ENCODE data around the gene TCF4. TPM values are rescaled to one million over a fixed set of nuclear protein-coding genes. Genes with fewer than 3 reads are reported as not detected.

TCF4 gene
- total RNA-seq, 1 experiment from 2014 or later, result 2.3 TPM

- CTCF ChIA-PET, result no interaction called here
- Histone ChIP-seq H3K4me1 (ENCODE audit: control insufficient read depth, insufficient read depth, low read length) (no peaks in the 10 kb centered on the region), H3K27me3 (ENCODE audit: control insufficient read depth, insufficient read depth, low read length) (no peaks in the 10 kb centered on the region), H3K9me3 (ENCODE audit: control insufficient read depth, insufficient read depth, low read depth, low read length) (no peaks in the 10 kb centered on the region), H3K4me3 (ENCODE audit: low read depth in 2 of 2, low read length in 2 of 2) (no peak overlapping the region), H3K27ac (ENCODE audit: low read length) (no peak overlapping the region), H3K36me3 (ENCODE audit: control insufficient read depth, insufficient read depth, low read length) (no peaks in the 10 kb centered on the region)
- DNase-seq (ENCODE audit: low read depth, low spot score) (no peak), ATAC-seq (no peak)
- TF ChIP-seq CTCF (IDR thresholded peaks at IDR 0.05) (no peak), SIN3A (IDR thresholded peaks at IDR 0.05; ENCODE audit: borderline replicate concordance, insufficient read depth, low read depth, low read length) (no peak), TCF7L2 (IDR thresholded peaks at IDR 0.05; ENCODE audit: low read depth, low read length) (no peak), REST (IDR thresholded peaks at IDR 0.05; ENCODE audit: insufficient read depth in 1 of 2, low read depth in 2 of 2, low read length in 1 of 2) (no peak), POLR2AphosphoS5 (IDR thresholded peaks at IDR 0.05; ENCODE audit: low read depth, low read length) (no peak)
- in situ Hi-C loops (cut with HindIII; ENCODE audit: low pct_unique_long_range_greater_than_20kb, low sequenced_read_pairs) (no loop called here), intact Hi-C loops (cut with micrococcal nuclease; ENCODE audit: unreplicated experiment) (no loop called here)
- POLR2A ChIA-PET, result no interaction called here
- BruUV-seq (replicated peaks), result no TSS peak
Observed at GRCh38 chr18:55501982-55502710, 85.8 kb downstream of the TCF4 start.

- intact Hi-C loops (cut with micrococcal nuclease; ENCODE audit: unreplicated experiment) (no loop called here), in situ Hi-C loops (cut with HindIII; ENCODE audit: low pct_unique_long_range_greater_than_20kb, low sequenced_read_pairs) (no loop called here)
- no peak for DNase-seq (ENCODE audit: low read depth, low spot score)
- no peak for TF ChIP-seq SIN3A (IDR thresholded peaks at IDR 0.05; ENCODE audit: borderline replicate concordance, insufficient read depth, low read depth, low read length)
- TF ChIP-seq REST (IDR thresholded peaks at IDR 0.05; ENCODE audit: insufficient read depth in 1 of 2, low read depth in 2 of 2, low read length in 1 of 2), result no peak
- no peak for TF ChIP-seq CTCF (IDR thresholded peaks at IDR 0.05)
- TF ChIP-seq TCF7L2 (IDR thresholded peaks at IDR 0.05; ENCODE audit: low read depth, low read length), result no peak
- no peak for TF ChIP-seq POLR2AphosphoS5 (IDR thresholded peaks at IDR 0.05; ENCODE audit: low read depth, low read length)
- Histone ChIP-seq H3K27ac (ENCODE audit: low read length) (no peak overlapping the region), H3K9me3 (ENCODE audit: control insufficient read depth, insufficient read depth, low read depth, low read length) (no peaks in the 10 kb centered on the region), H3K4me3 (ENCODE audit: low read depth in 2 of 2, low read length in 2 of 2) (no peak overlapping the region), H3K4me1 (ENCODE audit: control insufficient read depth, insufficient read depth, low read length) (no peaks in the 10 kb centered on the region), H3K36me3 (ENCODE audit: control insufficient read depth, insufficient read depth, low read length) (no peaks in the 10 kb centered on the region), H3K27me3 (ENCODE audit: control insufficient read depth, insufficient read depth, low read length) (no peaks in the 10 kb centered on the region)
- CTCF ChIA-PET, result no interaction called here
- BruUV-seq (replicated peaks), result no TSS peak
- no peak for ATAC-seq
- POLR2A ChIA-PET, result no interaction called here
Observed at GRCh38 chr18:55501579-55501978, 86.4 kb downstream of the TCF4 start.

Measured in Panc1 (cell line).